GM08714 (cell line): ENCODE results near the gene TRIM25.

Source experiments
- H3K4me3 ChIP-seq: fragments of 200-500 bp; sonication (Bioruptor generic); 2 replicates; pipeline ENCODE4 v1.5.1; 2014; ENCODE audit warnings: mild to moderate bottlenecking, low read length, inconsistent platforms
- ZNF274 ChIP-seq: IDR thresholded peaks from 2 replicates; pipeline ENCODE4 v1.6.1; 2012; ENCODE audit warnings: mild to moderate bottlenecking, low read depth, low read length

The TRIM25 gene

DNA sequence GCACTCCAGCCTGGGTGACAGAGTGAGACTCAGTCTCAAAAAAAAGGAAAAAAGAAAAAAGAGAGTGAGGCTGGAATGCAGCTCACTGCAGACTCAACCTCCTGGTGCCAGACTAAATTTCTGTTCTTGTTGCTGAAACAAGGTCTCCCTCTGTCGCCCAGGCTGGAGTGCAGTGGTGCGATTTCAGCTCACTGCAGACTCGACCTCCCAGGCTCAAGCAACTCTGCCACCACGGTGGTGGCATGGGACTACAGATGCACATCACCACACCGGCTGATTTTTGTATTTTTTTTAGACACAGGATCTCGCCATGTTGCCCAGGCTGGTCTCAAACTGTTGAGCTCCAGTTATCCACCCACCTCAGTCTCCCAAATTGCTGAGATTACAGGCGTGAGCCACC is 34.6 kb downstream of the TRIM25 start:
- no peak overlapping the region for H3K4me3 ChIP-seq
- TF ChIP-seq ZNF274: no peak

DNA sequence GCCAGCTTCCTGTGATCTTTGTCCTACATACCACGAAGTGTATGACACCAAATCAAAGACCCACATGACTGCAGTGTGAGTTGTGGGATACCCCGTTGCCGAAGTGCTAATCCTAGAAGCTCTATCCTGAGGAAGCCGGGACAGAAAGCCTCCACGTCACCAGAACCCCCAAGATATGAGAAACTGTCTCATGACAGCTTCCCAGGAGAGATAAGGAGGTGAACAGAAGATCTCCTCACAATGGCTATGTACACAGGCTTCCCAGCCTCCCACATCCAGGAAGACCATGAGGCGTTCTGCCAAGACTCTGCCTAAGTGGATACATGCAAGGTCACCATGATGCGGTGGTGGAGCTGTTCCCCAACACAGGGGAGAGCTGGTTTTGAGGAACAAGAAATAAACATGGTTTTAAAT is 37.1 kb downstream of the TRIM25 start:
- no peak overlapping the region for H3K4me3 ChIP-seq
- no peak for TF ChIP-seq ZNF274

DNA sequence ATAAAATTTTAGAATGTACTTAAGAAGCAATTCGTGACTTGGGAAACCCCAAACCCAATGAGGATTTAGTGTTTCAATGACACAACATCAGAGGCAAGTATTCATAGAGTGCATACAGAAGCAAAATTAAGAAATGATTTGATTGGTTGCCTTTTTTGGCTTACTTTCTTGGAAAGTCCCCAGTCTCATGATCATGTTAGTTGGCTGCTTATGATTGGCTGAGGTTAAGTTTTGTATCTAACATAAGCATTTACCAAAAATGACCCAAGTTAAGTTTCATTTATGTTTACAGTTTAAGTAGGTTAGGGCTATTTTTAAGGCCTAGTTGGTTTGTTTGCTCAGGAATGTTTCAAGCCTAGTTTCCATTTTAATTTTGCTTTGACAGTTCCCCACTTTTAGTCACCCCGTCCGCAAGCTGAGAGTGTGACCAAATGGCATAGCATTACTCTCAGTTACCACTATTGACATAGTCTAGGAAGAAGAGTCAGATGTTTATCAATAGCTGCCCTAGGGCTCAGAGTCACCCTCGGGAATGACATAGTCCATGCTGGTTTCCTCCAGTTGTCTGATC is 43.7 kb downstream of the TRIM25 start:
- no peak overlapping the region for H3K4me3 ChIP-seq
- no peak for TF ChIP-seq ZNF274

DNA sequence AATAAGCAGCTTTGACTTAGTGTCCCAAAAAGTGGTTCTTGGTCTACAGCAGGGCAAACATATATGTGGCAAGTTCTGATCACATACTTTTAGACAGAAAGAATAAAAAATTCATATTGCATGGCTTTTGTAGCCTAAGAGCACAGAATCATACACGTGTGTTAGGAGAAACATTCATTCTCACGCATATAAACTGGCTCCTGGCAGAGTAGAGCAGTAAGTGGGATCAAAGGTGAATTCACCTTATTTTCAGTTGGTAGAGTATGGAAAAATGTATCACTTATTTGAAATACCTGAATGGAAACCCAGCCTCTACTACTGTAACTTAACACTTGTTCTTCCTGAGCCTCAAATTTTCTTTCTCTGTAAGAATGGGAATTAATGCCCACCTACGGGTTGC is 45.1 kb downstream of the TRIM25 start:
- TF ChIP-seq ZNF274: no peak
- no peak overlapping the region for H3K4me3 ChIP-seq

DNA sequence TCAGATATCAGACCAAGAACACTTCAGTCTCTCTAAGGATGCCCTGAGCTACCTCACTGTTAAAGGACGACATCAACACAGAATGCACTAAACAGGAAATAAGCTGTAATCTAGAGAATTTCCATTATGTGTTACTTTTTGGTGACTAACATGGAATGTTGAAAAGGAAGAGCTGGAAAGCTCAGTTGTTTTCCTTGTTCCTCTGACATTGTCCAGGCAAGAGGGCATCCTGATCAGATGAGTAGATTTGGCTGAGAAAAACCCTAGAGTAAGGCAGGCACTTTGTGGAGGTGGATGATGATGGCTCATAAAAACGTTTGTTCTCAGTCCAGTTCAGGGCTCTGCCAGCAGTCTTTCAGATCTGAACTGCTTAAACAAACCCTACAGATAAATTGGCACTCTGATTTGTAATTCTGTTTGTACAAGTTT is 45.9 kb downstream of the TRIM25 start:
- H3K4me3 ChIP-seq: no peak overlapping the region
- no peak for TF ChIP-seq ZNF274

DNA sequence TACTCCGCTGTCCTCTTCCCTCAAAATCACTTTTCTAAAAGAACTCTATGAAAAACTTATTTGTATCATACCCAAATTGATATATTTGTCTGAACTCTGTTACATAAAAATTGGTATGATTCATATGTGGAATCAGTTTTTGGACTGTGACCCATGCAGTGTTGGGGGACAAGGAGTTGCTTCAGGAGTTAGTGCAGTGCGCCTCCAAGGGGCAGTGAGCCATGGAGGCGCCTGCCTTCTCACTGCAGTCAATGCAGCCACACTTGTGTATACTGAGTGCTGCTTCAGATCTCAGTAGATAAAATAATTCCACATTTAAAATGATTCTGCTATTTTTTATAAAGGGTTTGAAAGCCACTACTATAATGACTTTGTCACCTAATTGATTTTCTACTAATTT is 47.4 kb downstream of the TRIM25 start:
- TF ChIP-seq ZNF274: no peak
- H3K4me3 ChIP-seq: no peak overlapping the region

DNA sequence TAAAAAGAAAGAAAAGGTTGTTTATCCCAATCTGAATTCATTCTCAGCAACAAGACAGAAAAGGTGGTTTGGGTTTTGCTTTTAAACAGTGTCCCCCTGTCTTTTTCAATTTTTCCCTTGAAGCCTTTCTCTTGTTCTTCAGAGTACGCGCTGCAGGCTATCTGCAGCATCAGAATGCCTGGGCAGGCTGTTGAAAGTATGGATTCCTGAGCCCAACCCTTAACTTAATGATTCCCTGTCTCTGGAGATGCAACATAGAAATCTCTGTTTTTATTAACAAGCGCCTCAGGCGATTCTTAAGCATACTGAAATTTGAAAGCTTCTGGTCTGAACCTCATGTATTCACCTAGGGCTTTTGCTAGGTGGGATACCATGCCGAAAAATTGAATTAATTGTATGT is 47.8 kb downstream of the TRIM25 start:
- no peak overlapping the region for H3K4me3 ChIP-seq
- no peak for TF ChIP-seq ZNF274

DNA sequence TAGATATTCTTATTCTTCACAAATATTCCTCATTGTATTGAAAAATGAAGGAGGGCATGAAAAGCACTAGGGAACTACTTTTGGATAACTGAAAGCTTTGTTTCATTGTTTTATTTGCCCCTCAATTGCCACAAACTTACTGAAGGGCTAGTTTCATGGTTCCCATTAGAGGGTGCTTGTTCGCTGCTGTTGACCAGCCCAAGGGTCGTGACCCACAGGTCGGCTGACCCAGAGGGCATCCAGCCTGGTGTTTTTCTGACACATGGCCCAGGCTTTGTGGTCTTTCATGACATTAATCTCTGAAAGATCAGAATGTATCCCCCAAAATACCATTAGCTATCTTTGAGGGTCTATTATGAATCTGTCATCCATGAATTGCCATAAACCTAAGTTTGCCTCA is 49.9 kb downstream of the TRIM25 start:
- no peak overlapping the region for H3K4me3 ChIP-seq
- TF ChIP-seq ZNF274: no peak

DNA sequence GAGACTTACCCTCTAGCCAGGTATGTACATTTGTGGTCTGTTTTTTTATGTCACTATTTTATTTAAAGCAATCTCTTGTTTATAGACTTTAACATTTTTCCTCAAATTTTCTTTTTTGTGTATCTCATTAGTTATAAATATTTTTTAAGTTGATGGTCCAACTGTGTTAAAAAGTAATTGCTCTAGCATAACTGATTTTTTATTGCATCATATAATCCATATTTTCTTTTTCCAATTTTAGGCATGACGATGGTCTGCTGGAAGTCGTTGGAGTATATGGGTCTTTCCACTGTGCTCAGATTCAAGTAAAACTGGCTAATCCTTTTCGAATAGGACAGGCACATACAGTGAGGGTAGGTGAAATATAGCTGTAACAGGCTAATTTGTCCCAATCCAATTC is 52.0 kb downstream of the TRIM25 start:
- no peak overlapping the region for H3K4me3 ChIP-seq
- TF ChIP-seq ZNF274: no peak

DNA sequence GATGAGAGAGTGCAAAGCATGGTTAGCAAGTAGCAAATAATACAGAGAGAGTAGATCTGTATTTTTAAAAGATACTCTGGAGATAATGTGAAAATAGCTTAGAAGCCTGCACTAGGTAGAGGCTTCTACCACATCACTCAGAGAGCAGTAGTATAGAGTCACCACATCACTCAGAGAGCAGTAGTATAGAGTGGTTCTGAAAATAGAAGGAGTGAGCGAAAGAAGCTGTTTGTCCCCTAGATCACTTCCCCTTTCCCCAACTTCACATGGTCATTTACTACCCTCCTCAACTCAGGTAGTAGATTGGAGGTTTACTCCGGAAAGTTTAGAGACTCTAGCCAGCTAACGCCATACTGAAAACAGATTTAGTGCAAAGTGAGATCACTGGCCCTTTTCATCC is 62.8 kb downstream of the TRIM25 start:
- H3K4me3 ChIP-seq: no peak overlapping the region
- TF ChIP-seq ZNF274: no peak

DNA sequence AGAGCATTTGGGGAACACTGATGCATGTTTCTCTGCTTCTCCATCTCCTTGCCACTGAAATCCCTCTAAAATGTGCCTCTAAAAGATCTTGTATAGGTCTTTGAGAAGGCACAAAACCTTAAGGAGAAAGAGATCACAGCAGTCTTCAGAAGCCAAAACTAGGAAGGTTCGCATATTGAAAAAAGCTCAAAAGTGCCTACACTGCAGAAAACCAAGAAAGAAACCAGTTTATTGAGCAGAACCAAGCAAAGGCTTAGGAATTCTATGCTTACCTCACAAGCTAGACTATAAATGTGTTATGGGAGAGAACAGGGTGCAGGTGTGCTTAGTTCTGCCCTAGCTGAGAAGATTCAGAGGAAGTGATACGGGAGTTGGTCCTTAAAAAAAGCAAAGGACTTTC is 63.3 kb downstream of the TRIM25 start:
- H3K4me3 ChIP-seq: no peak overlapping the region
- no peak for TF ChIP-seq ZNF274

DNA sequence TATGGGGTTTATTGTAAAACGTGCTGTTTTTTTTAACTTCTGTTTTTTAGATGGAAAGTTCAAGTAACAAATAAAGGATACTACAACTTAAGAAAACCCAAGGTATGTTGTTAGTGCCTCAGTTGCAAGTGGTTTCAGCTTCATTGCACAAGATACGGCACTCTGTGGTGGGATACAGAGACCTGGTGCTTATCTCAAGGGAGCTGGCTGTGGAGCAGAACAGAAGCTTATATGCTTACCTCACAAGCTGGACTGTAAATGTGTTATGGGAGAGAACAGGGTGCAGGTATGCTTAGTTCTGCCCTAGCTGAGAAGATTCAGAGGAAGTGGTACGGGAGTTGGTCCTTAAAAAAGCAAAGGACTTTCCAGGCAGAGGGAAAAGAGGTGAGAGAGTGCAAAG is 64.7 kb downstream of the TRIM25 start:
- no peak overlapping the region for H3K4me3 ChIP-seq
- TF ChIP-seq ZNF274: no peak

DNA sequence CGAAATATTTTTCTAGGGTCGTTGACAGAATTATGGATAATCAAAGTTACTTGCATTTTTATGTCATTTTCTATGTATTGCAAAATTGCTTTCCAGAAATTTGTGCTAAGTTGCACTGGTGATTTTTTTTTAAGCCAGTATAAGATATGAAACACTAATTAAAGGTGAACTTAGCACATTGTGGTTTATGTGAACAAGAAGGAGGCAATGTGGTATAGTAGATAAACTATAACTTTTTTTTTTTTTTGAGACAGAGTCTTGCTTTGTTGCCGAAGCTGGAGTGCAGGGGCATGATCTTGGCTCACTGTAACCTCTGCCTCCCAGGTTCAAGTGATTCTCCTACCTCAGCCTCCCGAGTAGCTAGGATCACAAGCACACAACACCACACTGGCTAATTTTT is 66.7 kb downstream of the TRIM25 start:
- H3K4me3 ChIP-seq: no peak overlapping the region
- no peak for TF ChIP-seq ZNF274

DNA sequence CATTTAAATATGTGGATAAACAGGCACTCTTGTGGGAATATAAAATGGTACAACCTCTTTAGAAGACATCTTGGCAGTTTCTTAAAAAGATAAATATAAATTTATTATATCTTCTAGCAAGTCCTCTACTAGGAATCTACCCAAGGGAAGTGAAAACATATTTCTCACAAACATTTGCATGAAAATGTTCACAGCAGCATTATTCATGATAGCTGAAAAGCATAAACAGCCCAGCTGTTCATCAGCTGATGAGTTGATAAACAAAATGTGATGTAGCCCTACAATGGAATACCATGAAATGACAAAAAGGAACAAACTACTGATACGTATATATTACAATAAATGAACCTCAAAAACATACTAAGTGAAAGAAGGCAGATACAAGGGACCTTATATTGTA is 67.9 kb downstream of the TRIM25 start:
- TF ChIP-seq ZNF274: no peak
- H3K4me3 ChIP-seq: no peak overlapping the region

DNA sequence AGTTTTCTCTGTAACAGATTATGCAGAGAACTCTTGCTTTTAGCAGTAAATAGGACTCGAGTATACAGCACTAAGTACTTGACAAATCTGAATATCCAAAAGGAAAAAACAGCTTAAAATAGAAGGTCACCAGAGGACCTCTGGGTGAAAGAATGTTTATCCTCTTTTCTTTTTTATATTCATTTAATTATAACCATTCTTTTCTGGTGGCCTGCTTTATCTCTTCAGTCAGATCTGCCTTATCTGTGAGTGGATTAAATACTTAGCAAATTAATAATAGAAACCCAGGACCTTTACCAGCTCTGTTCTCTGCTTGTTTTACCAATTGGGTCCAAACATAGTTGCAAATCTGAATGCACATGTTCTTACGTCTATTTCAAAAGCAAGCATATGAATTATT is 71.3 kb downstream of the TRIM25 start:
- no peak overlapping the region for H3K4me3 ChIP-seq
- TF ChIP-seq ZNF274: no peak

DNA sequence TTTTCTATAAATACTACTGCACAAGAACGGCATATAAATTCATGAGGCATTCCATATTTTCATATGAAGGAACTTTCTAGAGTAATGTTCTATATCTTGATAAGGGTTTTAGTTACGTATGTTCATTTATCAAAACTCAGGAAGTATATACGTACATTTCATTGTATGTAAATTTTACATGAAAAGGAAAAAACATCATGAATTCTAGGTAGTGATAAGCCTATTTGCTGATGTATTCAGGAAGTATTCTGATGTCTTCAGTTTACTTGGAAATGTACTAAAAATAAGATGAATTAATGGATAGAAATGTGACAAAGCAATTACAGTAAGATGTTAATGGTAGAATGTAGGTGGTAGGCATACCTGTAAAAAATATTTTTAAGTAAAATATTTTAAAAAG is 75.2 kb downstream of the TRIM25 start:
- no peak overlapping the region for H3K4me3 ChIP-seq
- TF ChIP-seq ZNF274: no peak
